Tibial artery (tissue), 4 donors: Measurements from ENCODE around the gene FUZ.

ENCODE experiments used
- DNase-seq, 2 donors: peaks; one replicate each; pipeline ENCODE4 v3.0.0-alpha.2; 2019
- H3K27ac ChIP-seq, 2 donors: fragments of 200-600 bp; sonication (generic) in 1 of 2; 1 replicate in 1 of 2; 2 replicates in 1 of 2; pipeline ENCODE4 v1.5.1; 2018 to 2019; ENCODE audit warnings: mild to moderate bottlenecking in 1 of 2
- H3K27me3 ChIP-seq, 2 donors: fragments of 200-600 bp; sonication (generic) in 1 of 2; one replicate each; pipeline versions ENCODE4 v1.5.1 to v1.6.0; 2016 to 2019
- H3K36me3 ChIP-seq, 3 donors: fragments of 200-600 bp; sonication (generic) in 2 of 3; one replicate each; pipeline ENCODE4 v1.5.1; 2016 to 2019; ENCODE audit warnings: mild to moderate bottlenecking in 2 of 3
- H3K4me1 ChIP-seq, 4 donors: fragments of 200-600 bp; sonication (generic) in 2 of 4; 1 replicate in 3 of 4; 2 replicates in 1 of 4; pipeline ENCODE4 v1.5.1; 2016 to 2019
- H3K4me3 ChIP-seq, 2 donors: fragments of 200-600 bp; sonication (generic) in 1 of 2; 1 replicate in 1 of 2; 2 replicates in 1 of 2; pipeline ENCODE4 v1.5.1; 2018 to 2019; ENCODE audit warnings: mild to moderate bottlenecking in 2 of 2
- H3K9me3 ChIP-seq, 3 donors: fragments of 200-600 bp; sonication (generic) in 1 of 3; one replicate each; pipeline ENCODE4 v1.5.1; 2016 to 2019
- intact Hi-C: fragments of 100-400 bp; cut with DNase I; formaldehyde crosslinking; loops from one replicate; pipeline ENCODE4 v1.15.0; 2023; ENCODE audit warnings: low total_unique reads
- TF ChIP-seq, protein P1 (sequence below), 2 experiments: fragments of 200-600 bp in 1 of 2; fragments of 450-650 bp in 1 of 2; IDR thresholded peaks; one replicate each; pipeline ENCODE4 v1.5.1; 2017 to 2019; ENCODE audit warnings: antibody characterized with exemption in 2 of 2, mild to moderate bottlenecking in 1 of 2, moderate library complexity in 1 of 2

The FUZ gene

DNA sequence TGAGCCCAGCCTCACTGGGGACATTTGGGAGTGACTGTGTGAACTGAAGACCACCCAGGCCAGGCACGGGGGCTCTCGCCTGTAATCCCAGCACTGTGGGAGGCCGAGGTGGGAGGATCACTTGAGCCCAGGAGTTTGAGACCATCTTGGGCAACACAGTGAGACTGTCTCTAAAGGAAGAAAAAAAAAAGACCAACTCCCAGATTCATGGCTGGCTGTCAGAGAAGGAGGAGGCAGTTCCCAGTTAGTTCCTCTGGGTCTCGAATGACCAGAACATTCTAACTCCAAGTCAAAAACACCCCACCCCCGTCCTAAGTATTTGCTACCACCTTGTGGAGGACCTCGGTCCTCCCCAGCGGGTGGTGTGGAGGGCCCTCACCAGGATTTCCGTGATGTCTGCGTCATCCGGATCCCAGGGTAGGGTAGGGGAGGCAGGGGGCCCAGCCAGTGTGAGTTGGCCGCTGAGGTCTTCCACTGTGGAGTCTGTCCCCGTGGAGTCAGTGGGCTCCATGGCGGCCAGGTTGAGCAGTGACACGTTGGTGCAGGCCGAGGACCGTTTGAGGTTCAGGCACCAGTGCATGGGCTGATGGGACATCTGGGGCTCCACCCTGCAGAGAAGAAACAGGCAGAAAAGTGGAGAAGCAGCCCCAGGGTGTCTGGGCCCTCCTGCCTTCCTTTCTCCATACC lies 51.3 kb downstream of the FUZ start:
- no peaks in the 10 kb centered on the region for H3K27me3 ChIP-seq
- peaks cover 0 to 16% (median 7%) of the 10 kb centered on the region in 4 donors for H3K4me1 ChIP-seq
- H3K4me3 ChIP-seq: no peak overlapping the region
- DNase-seq: peak in 1 of 2 donors; percentile 40
- TF ChIP-seq, protein P1, sequence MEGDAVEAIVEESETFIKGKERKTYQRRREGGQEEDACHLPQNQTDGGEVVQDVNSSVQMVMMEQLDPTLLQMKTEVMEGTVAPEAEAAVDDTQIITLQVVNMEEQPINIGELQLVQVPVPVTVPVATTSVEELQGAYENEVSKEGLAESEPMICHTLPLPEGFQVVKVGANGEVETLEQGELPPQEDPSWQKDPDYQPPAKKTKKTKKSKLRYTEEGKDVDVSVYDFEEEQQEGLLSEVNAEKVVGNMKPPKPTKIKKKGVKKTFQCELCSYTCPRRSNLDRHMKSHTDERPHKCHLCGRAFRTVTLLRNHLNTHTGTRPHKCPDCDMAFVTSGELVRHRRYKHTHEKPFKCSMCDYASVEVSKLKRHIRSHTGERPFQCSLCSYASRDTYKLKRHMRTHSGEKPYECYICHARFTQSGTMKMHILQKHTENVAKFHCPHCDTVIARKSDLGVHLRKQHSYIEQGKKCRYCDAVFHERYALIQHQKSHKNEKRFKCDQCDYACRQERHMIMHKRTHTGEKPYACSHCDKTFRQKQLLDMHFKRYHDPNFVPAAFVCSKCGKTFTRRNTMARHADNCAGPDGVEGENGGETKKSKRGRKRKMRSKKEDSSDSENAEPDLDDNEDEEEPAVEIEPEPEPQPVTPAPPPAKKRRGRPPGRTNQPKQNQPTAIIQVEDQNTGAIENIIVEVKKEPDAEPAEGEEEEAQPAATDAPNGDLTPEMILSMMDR (IDR thresholded peaks at IDR 0.05): no peak
- H3K27ac ChIP-seq: peak overlapping the region; percentile 28 to 66
- no peaks in the 10 kb centered on the region for H3K36me3 ChIP-seq
- H3K9me3 ChIP-seq: no peaks in the 10 kb centered on the region
- intact Hi-C loops: loop anchor here (10.0 kb wide), 1 partner anchor 103 kb away; the partner anchor contains the start of gene PNKP

DNA sequence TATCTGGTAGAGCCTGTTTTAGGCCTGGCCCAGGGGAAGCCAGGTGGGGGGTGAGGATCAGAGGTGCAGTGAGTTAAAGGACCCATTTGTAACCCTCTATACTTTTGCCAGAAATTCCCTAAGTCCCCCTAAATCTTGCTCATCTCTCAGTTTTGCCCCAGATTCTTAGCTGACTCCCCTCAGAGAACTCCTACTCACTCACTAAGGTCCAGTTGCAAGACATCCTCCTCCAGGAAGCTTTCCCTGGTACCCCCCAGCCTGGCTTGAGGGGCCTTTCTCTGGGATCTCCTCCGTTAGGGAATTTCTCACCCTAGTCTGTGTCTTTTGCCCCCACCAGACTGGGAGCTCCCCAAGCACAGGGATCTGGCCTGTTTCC lies 51.9 kb downstream of the FUZ start:
- Histone ChIP-seq H3K36me3 (no peaks in the 10 kb centered on the region), H3K27me3 (no peaks in the 10 kb centered on the region), H3K4me3 (no peak overlapping the region), H3K9me3 (peaks cover 0 to 2% (median 0%) of the 10 kb centered on the region in 3 donors), H3K4me1 (peaks cover 0 to 16% (median 7%) of the 10 kb centered on the region in 4 donors), H3K27ac (peak overlapping the region; percentile 28 to 66)
- TF ChIP-seq, protein P1 (IDR thresholded peaks at IDR 0.05): no peak
- no peak for DNase-seq
- intact Hi-C loops: loop anchor here (10.0 kb wide), 1 partner anchor 104 kb away; the partner anchor contains the start of gene PNKP

DNA sequence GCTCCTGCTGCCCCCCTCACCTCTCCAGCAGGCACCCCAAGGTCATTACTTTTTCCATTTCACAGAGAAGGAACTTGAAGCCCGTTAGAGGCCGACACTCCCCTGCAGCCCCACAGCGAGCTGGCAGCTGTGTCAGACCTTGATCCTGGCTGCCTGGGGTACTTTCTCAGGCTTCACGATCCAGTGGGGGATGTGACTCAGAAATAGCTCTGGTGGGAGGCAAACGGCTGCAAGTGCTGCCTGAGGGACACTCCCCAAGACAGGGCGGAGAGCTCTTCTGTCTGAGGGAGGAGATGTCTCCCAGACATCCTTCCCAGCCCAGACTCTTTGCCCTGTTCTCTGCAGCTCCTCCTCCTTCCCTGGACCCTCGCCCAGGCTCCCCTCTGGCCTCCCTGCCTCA lies 54.8 kb downstream of the FUZ start:
- TF ChIP-seq, protein P1 (IDR thresholded peaks at IDR 0.05): no peak
- H3K27ac ChIP-seq: no peak overlapping the region
- H3K36me3 ChIP-seq: no peaks in the 10 kb centered on the region
- no peak overlapping the region for H3K4me3 ChIP-seq
- intact Hi-C loops: no loop called here
- DNase-seq: no peak
- peaks cover 2 to 12% (median 4%) of the 10 kb centered on the region in 3 donors for H3K9me3 ChIP-seq
- H3K27me3 ChIP-seq: no peaks in the 10 kb centered on the region
- peaks cover 0 to 5% (median 0%) of the 10 kb centered on the region in 4 donors for H3K4me1 ChIP-seq
